Measurements from ENCODE around the gene FADD.

The FADD gene

GRCh38 chr11:70202920-70203750 is at the start of gene FADD:
Gene FADD, plus strand, starts transcription at chr11:70203296. Its CDS starts 164 bp downstream, at chr11:70203460.
- peak; percentile 80 to 96 for DNase-seq

GRCh38 chr11:70155386-70155785 is 47.7 kb upstream of the FADD start:
- DNase-seq: no peak

- DNase-seq: no peak
Measured at GRCh38 chr11:70156291-70157037, 46.6 kb upstream of the FADD start.

- no peak for DNase-seq
Measured at GRCh38 chr11:70158201-70158600, 44.9 kb upstream of the FADD start.

GRCh38 chr11:70158757-70159389 is 44.2 kb upstream of the FADD start:
- DNase-seq: no peak

- peak in 1 of 2 experiments; percentile 31 for DNase-seq
Measured at GRCh38 chr11:70159627-70160570, 43.2 kb upstream of the FADD start.

- DNase-seq: no peak
Measured at GRCh38 chr11:70161043-70161625, 42.0 kb upstream of the FADD start.

GRCh38 chr11:70164705-70165104 is 38.4 kb upstream of the FADD start:
- DNase-seq: no peak

- DNase-seq: no peak
Measured at GRCh38 chr11:70167120-70167519, 36.0 kb upstream of the FADD start.

- no peak for DNase-seq
Measured at GRCh38 chr11:70167723-70168404, 35.2 kb upstream of the FADD start.

- no peak for DNase-seq
Measured at GRCh38 chr11:70168405-70168754, 34.7 kb upstream of the FADD start.

GRCh38 chr11:70169127-70169526 is 34.0 kb upstream of the FADD start:
- no peak for DNase-seq

GRCh38 chr11:70169632-70170031 is 33.5 kb upstream of the FADD start:
- DNase-seq: no peak

GRCh38 chr11:70170596-70171210 is 32.4 kb upstream of the FADD start:
- no peak for DNase-seq

GRCh38 chr11:70173018-70173417 is 30.1 kb upstream of the FADD start:
- DNase-seq: no peak

GRCh38 chr11:70174547-70175235 is 28.4 kb upstream of the FADD start:
- DNase-seq: no peak

- no peak for DNase-seq
Measured at GRCh38 chr11:70175236-70175698, 27.8 kb upstream of the FADD start.

GRCh38 chr11:70176940-70177689 is 26.0 kb upstream of the FADD start:
- peak in 1 of 2 experiments; percentile 10 for DNase-seq

- no peak for DNase-seq
Measured at GRCh38 chr11:70180906-70181305, 22.2 kb upstream of the FADD start.

GRCh38 chr11:70182266-70182665 is 20.8 kb upstream of the FADD start:
- DNase-seq: no peak
